A172 (cell line): Measurements from ENCODE around the gene WNT4. TPM values are rescaled to one million over a fixed set of nuclear protein-coding genes. Genes with fewer than 3 reads are reported as not detected.

Experiments used
- DNase-seq: peaks from one replicate; pipeline ENCODE4 v3.0.0-alpha.2; 2015; ENCODE audit warnings: low spot score
- total RNA-seq: library from RNA; depleted of rRNA; stranded (reverse); fragments of >200 nt; shearing (Covaris generic); gene quantifications from 2 replicates; pipeline ENCODE4 v1.2.3, GENCODE V29; 2014

Gene WNT4
- total RNA-seq, 1 experiment from 2014 or later = 0.03 TPM

GRCh38 chr1:22110016-22110415 is 32.9 kb downstream of the WNT4 start:
- no peak for DNase-seq

GRCh38 chr1:22108339-22109105 is 34.4 kb downstream of the WNT4 start:
- DNase-seq = no peak

GRCh38 chr1:22107126-22107525 is 35.8 kb downstream of the WNT4 start:
- DNase-seq = peak; percentile 14

- DNase-seq = peak; percentile 28
These were observed 37.2 kb downstream of the WNT4 start for GRCh38 chr1:22105611-22106207.

- no peak for DNase-seq
These were observed 37.9 kb downstream of the WNT4 start for GRCh38 chr1:22104865-22105437.

DNA sequence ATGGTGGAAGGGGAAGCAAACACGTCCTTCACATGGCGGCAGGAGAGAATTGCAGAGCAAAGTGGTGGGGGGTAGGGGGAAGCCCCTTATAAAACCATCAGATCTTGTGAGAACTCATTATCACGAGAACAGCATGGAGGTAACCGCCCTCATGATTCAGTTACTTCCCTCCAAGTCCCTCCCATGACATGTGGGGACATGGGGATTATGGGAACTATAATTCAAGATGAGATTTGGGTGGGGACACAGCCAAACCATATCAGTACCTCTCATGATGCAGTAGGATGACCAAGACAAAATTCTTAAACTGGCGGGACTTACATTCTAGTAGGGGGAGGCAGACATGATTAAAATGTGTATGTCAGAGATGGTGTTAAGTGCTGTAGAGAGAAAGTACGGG is 38.8 kb downstream of the WNT4 start:
- no peak for DNase-seq

DNA sequence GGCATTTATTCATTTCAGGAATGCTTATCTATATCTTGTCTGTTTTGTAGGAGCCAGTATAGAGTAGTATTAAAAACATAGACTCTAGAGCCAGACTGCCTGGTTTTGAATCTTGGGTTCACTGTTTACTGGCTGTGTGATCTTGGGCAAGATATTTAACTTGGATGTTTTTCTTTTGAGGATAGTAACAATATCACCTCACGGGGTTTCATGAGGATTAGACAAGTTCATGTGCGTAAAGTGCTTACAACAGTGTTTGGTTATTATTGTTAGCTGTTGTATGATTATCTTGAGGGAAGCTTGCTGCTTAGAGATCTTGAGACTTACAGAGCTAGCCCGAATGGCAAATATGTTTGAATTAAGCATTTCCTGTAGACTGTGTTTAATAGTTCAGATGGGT is 40.2 kb downstream of the WNT4 start:
- DNase-seq = no peak

- no peak for DNase-seq
These were observed 40.9 kb downstream of the WNT4 start for GRCh38 chr1:22101995-22102394.

GRCh38 chr1:22101199-22101598 is 41.7 kb downstream of the WNT4 start:
- DNase-seq = no peak

DNA sequence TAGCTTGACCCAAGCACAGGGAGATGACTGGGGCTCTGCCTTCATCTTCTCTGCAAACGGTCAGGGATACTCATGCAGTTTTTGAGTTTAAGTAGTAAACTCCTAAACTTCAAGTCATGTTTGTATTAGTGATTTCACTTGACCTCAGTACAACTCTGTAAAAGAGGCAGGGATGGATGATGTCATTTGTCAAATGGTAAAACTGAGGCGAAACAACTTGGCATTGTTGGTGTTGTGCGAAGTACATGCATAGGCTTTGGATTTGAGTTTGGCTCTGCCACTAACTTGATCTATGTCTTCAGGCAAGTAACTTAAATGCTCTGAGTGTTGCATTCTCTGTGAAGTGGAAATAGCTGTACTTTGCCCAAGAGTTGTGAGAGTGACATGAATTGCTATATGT is 42.7 kb downstream of the WNT4 start:
- DNase-seq = no peak

GRCh38 chr1:22098752-22099151 is 44.1 kb downstream of the WNT4 start:
- DNase-seq = no peak

GRCh38 chr1:22096463-22096862 is 46.4 kb downstream of the WNT4 start:
- DNase-seq = no peak

GRCh38 chr1:22096036-22096435 is 46.9 kb downstream of the WNT4 start:
- DNase-seq = peak; percentile 32

- DNase-seq = no peak
These were observed 49.4 kb downstream of the WNT4 start for GRCh38 chr1:22093513-22093912.

- peak; percentile 59 for DNase-seq
These were observed 50.7 kb downstream of the WNT4 start for GRCh38 chr1:22092026-22092768.

- no peak for DNase-seq
These were observed 52.0 kb downstream of the WNT4 start for GRCh38 chr1:22090867-22091266.

GRCh38 chr1:22089787-22090186 is 53.1 kb downstream of the WNT4 start:
- DNase-seq = no peak

GRCh38 chr1:22089134-22089571 is 53.7 kb downstream of the WNT4 start:
- DNase-seq = no peak

DNA sequence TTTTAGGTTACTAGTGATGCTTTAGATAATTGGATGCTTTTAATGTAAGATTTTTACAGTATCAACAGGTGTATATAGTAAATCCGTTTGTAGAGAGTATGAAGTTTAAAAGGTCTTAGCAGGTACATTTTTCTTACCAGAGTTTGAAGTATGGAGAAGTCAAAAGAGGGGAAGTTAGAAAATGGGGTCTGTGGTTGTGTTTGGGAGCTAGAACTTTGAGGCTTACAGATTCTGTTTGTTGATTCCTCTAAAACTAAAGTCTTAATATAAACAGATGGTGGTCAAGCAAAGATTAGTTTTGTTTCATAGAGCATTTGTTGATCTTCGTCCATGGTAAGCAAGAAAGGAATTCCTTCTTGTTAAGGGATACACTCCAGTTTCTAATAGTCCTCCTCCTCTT is 54.6 kb downstream of the WNT4 start:
- DNase-seq = no peak

DNA sequence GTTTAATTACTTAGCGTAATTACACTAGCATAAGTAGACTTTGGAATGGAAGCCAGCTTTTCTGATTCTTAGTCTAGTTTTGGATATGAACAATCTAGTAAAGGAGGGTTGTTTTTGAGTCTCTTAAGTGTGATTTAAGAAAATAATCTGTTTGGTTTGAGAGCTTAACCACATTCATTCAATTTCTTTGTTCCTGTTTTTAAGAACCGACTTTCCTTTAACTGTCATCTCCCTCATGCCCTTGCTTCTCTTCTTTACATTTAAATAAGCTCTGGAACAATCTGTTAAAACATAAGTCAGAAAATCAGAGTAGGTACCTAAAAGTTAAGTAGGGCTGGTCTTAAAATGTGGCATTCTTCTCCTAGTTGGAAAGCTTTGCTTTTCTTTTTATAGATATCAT is 62.7 kb downstream of the WNT4 start:
- DNase-seq = no peak

GRCh38 chr1:22078133-22078532 is 64.8 kb downstream of the WNT4 start:
- DNase-seq = no peak

GRCh38 chr1:22077728-22078127 is 65.2 kb downstream of the WNT4 start:
- no peak for DNase-seq

- no peak for DNase-seq
These were observed 66.6 kb downstream of the WNT4 start for GRCh38 chr1:22076346-22076745.
